Caco-2 (cell line): Measurements from ENCODE around the gene PYCR2. TPM values are rescaled to one million over a fixed set of nuclear protein-coding genes. Genes with fewer than 3 reads are reported as not detected.

ENCODE experiments used
- BruUV-seq: library from RNA; stranded (reverse); fragments of 400-500 nt; replicated peaks from 2 replicates; lab custom pipeline; 2021; lab: Mats Ljungman, UMichigan
- CTCF ChIA-PET: fragments of 300-600 bp; sonication (Branson Sonifier 250); formaldehyde crosslinking; loops from one replicate; lab custom pipeline; 2022; ENCODE audit warnings: antibody characterized with exemption; lab: Charles Lee
- POLR2A ChIA-PET: fragments of 300-600 bp; sonication (Branson Sonifier 250); formaldehyde crosslinking; loops from one replicate; lab custom pipeline; 2022; ENCODE audit warnings: antibody characterized with exemption; lab: Charles Lee
- DNase-seq, 2 experiments: peaks; one replicate each; pipeline versions ENCODE4 v3.0.0 to v3.0.0-alpha.2; 2020 to 2022
- H3K27me3 ChIP-seq: replicated peaks from 2 replicates; pipeline ENCODE4 v1.6.0; 2011; ENCODE audit warnings: low read length; ENCODE audit not compliant: control insufficient read depth, insufficient read depth
- H3K36me3 ChIP-seq: 2 replicates; pipeline ENCODE4 v1.5.1; 2011; ENCODE audit warnings: low read length; ENCODE audit not compliant: control insufficient read depth, insufficient read depth
- H3K4me1 ChIP-seq: fragments of 250-450 bp; sonication (Bioruptor Pico); 2 replicates; pipeline ENCODE4 v1.5.1; 2020; ENCODE audit warnings: mild to moderate bottlenecking
- H3K4me3 ChIP-seq: 2 replicates; pipeline ENCODE4 v1.5.1; 2011; ENCODE audit warnings: low read depth, mild to moderate bottlenecking, control low read depth, low read length
- H3K9me3 ChIP-seq: fragments of 250-450 bp; sonication (Bioruptor Pico); 2 replicates; pipeline ENCODE4 v1.5.1; 2020; ENCODE audit warnings: mild to moderate bottlenecking, moderate library complexity
- H3K27ac Mint-ChIP-seq: one replicate; pipeline ENCODE4 v1.8.0; 2022; ENCODE audit warnings: mixed read lengths; ENCODE audit not compliant: unreplicated experiment
- H3K27me3 Mint-ChIP-seq: one replicate; pipeline ENCODE4 v1.8.0; 2022; ENCODE audit warnings: mixed read lengths; ENCODE audit not compliant: insufficient read depth, unreplicated experiment
- H3K36me3 Mint-ChIP-seq: one replicate; pipeline ENCODE4 v1.8.0; 2022; ENCODE audit warnings: mild to moderate bottlenecking, mixed read lengths; ENCODE audit not compliant: insufficient read depth, unreplicated experiment
- H3K4me1 Mint-ChIP-seq: one replicate; pipeline ENCODE4 v1.8.0; 2022; ENCODE audit warnings: low read depth, mixed read lengths; ENCODE audit not compliant: unreplicated experiment
- H3K4me3 Mint-ChIP-seq: one replicate; pipeline ENCODE4 v1.8.0; 2022; ENCODE audit warnings: mild to moderate bottlenecking, moderate library complexity, mixed read lengths; ENCODE audit not compliant: unreplicated experiment
- H3K9me3 Mint-ChIP-seq: one replicate; pipeline ENCODE4 v1.8.0; 2022; ENCODE audit warnings: mixed read lengths; ENCODE audit not compliant: unreplicated experiment
- CTCF ChIP-seq, 2 experiments: fragments of 200-600 bp in 1 of 2; IDR thresholded peaks; 1 replicate in 1 of 2; 2 replicates in 1 of 2; pipeline versions ENCODE4 v1.5.1 to v1.8.0; 2011 to 2022; ENCODE audit warnings: antibody characterized with exemption in 1 of 2, control low read depth in 1 of 2, inconsistent platforms in 1 of 2, low read depth in 1 of 2, low read length in 1 of 2, mild to moderate bottlenecking in 1 of 2, moderate library complexity in 1 of 2; ENCODE audit not compliant: insufficient read depth in 1 of 2, severe bottlenecking in 1 of 2, unreplicated experiment in 1 of 2
- intact Hi-C: fragments of 100-400 bp; cut with micrococcal nuclease; formaldehyde crosslinking; loops from one replicate; pipeline ENCODE4 v1.10.0; 2022; ENCODE audit not compliant: unreplicated experiment
- total RNA-seq: library from RNA; stranded (reverse); gene quantifications from 2 replicates; pipeline ENCODE4 v1.2.3, GENCODE V29; 2022

The PYCR2 gene
- total RNA-seq, 1 experiment from 2014 or later: 73.7 TPM

GRCh38 chr1:225887030-225887314 lies 37.1 kb downstream of the PYCR2 start:
- H3K27me3 Mint-ChIP-seq: no peaks in the 10 kb centered on the region
- ChIA-PET POLR2A (no interaction called here), CTCF (no interaction called here)
- DNase-seq: no peak
- no TSS peak for BruUV-seq
- H3K4me3 Mint-ChIP-seq: no peak overlapping the region
- no peak overlapping the region for H3K27ac Mint-ChIP-seq
- Histone ChIP-seq H3K4me1 (peaks cover 16% of the 10 kb centered on the region; the same call in 1 of the 2 replicates), H3K9me3 (no peaks in the 10 kb centered on the region), H3K27me3 (no peaks in the 10 kb centered on the region), H3K4me3 (no peak overlapping the region), H3K36me3 (no peaks in the 10 kb centered on the region)
- H3K9me3 Mint-ChIP-seq: no peaks in the 10 kb centered on the region
- TF ChIP-seq CTCF (IDR thresholded peaks at IDR 0.05; ENCODE audit: insufficient read depth in 1 of 2, low read depth in 1 of 2, low read length in 1 of 2, severe bottlenecking in 1 of 2, unreplicated experiment in 1 of 2): no peak
- H3K36me3 Mint-ChIP-seq: peaks cover 6% of the 10 kb centered on the region
- intact Hi-C loops: no loop called here
- peaks cover 10% of the 10 kb centered on the region for H3K4me1 Mint-ChIP-seq

- no peak for DNase-seq
- H3K4me3 Mint-ChIP-seq: no peak overlapping the region
Measured at GRCh38 chr1:225886159-225887029, 37.7 kb downstream of the PYCR2 start.

GRCh38 chr1:225885336-225885735 lies 38.7 kb downstream of the PYCR2 start:
- Mint-ChIP-seq H3K4me3 (no peak overlapping the region), H3K27me3 (no peaks in the 10 kb centered on the region), H3K36me3 (peaks cover 6% of the 10 kb centered on the region), H3K4me1 (peaks cover 10% of the 10 kb centered on the region), H3K27ac (no peak overlapping the region), H3K9me3 (no peaks in the 10 kb centered on the region)
- Histone ChIP-seq H3K36me3 (no peaks in the 10 kb centered on the region), H3K4me3 (no peak overlapping the region), H3K9me3 (no peaks in the 10 kb centered on the region), H3K27me3 (no peaks in the 10 kb centered on the region), H3K4me1 (peaks cover 18% of the 10 kb centered on the region)
- no peak for DNase-seq
- POLR2A ChIA-PET: no interaction called here
- intact Hi-C loops: no loop called here
- TF ChIP-seq CTCF (IDR thresholded peaks at IDR 0.05; ENCODE audit: insufficient read depth in 1 of 2, low read depth in 1 of 2, low read length in 1 of 2, severe bottlenecking in 1 of 2, unreplicated experiment in 1 of 2): no peak
- CTCF ChIA-PET: no interaction called here
- no TSS peak for BruUV-seq

More at GRCh38 chr1:225886159-225887029, 37.7 kb downstream of the PYCR2 start:
- Histone ChIP-seq H3K4me1 (peaks cover 15% of the 10 kb centered on the region; the same call in 1 of the 2 replicates), H3K9me3 (no peaks in the 10 kb centered on the region), H3K27me3 (no peaks in the 10 kb centered on the region), H3K4me3 (no peak overlapping the region), H3K36me3 (no peaks in the 10 kb centered on the region)
- CTCF ChIA-PET: no interaction called here
- TF ChIP-seq CTCF (IDR thresholded peaks at IDR 0.05; ENCODE audit: insufficient read depth in 1 of 2, low read depth in 1 of 2, low read length in 1 of 2, severe bottlenecking in 1 of 2, unreplicated experiment in 1 of 2): no peak
- H3K27me3 Mint-ChIP-seq: no peaks in the 10 kb centered on the region
- H3K9me3 Mint-ChIP-seq: no peaks in the 10 kb centered on the region
- no peak overlapping the region for H3K27ac Mint-ChIP-seq
- POLR2A ChIA-PET: no interaction called here
- peaks cover 6% of the 10 kb centered on the region for H3K36me3 Mint-ChIP-seq
- no TSS peak for BruUV-seq
- intact Hi-C loops: no loop called here
- H3K4me1 Mint-ChIP-seq: peaks cover 10% of the 10 kb centered on the region
